Smooth muscle cell (in vitro differentiated cells): ENCODE measurements around the gene BTBD18. TPM values are rescaled to one million over a fixed set of nuclear protein-coding genes. Genes with fewer than 3 reads are reported as not detected.

Experiments used
- polyA plus RNA-seq: library from polyadenylated mRNA; unstranded; fragments of >200 nt; fragmentation: Nextera tagmentation; extraction: Ambion mirVana; gene quantifications from 2 replicates; pipeline ENCODE4 v1.2.1, GENCODE V29; 2016
- small RNA-seq: library from RNA; depleted of rRNA; stranded (forward); fragments of <200 nt; gene quantifications from one replicate; pipeline ENCODE3, GENCODE V24; 2014
- total RNA-seq: library from RNA; depleted of rRNA; stranded (reverse); fragments of >200 nt; gene quantifications from 2 replicates; pipeline ENCODE4 v1.2.3, GENCODE V29; 2014

Gene BTBD18
- total and polyA plus RNA-seq, 2 experiments from 2014 or later = 0.22 TPM; not detected in 1

Small RNAs within 50 kb of the gene (small RNA-seq; reads per million reads assigned to genes)
- 0.26 reads per million, percentile 2 among the genes with 10 or more reads in this experiment for gene AP001931.1
- gene TMX2-CTNND1 = not detected

Other genes with a start within 250 kb of the BTBD18 start
- gene SLC43A1, start 236.1 kb downstream of the BTBD18 start, total RNA-seq = 1.3 and 9.4 TPM in 2 replicates
- gene SLC43A1, start 236.1 kb downstream of the BTBD18 start, polyA plus RNA-seq = 7.3 and 7.4 TPM in 2 replicates
- 31.1 and 34.2 TPM in 2 replicates for gene TIMM10, start 221.1 kb downstream of the BTBD18 start, total RNA-seq
- gene TIMM10, start 221.1 kb downstream of the BTBD18 start, polyA plus RNA-seq = 108 and 110 TPM in 2 replicates
- gene SMTNL1, start 214.2 kb downstream of the BTBD18 start, total RNA-seq = not detected in 2 replicates
- gene SMTNL1, start 214.2 kb downstream of the BTBD18 start, polyA plus RNA-seq = not detected in 2 replicates
- 14.4 and 15.1 TPM in 2 replicates for gene UBE2L6, start 184.1 kb downstream of the BTBD18 start, total RNA-seq
- 28.2 and 28.8 TPM in 2 replicates for gene UBE2L6, start 184.1 kb downstream of the BTBD18 start, polyA plus RNA-seq
- 31.0 and 47.8 TPM in 2 replicates for gene SERPING1, start 154.1 kb downstream of the BTBD18 start, total RNA-seq
- 80.3 and 95.8 TPM in 2 replicates for gene SERPING1, start 154.1 kb downstream of the BTBD18 start, polyA plus RNA-seq
- gene YPEL4, start 101.9 kb downstream of the BTBD18 start, total RNA-seq = 0.18 and 2.5 TPM in 2 replicates
- 2.0 and 2.9 TPM in 2 replicates for gene YPEL4, start 101.9 kb downstream of the BTBD18 start, polyA plus RNA-seq
- 18.3 and 23.0 TPM in 2 replicates for gene CLP1, start 94.1 kb downstream of the BTBD18 start, total RNA-seq
- gene CLP1, start 94.1 kb downstream of the BTBD18 start, polyA plus RNA-seq = 18.0 and 19.7 TPM in 2 replicates
- 37.2 and 38.0 TPM in 2 replicates for gene ZDHHC5, start 83.7 kb downstream of the BTBD18 start, total RNA-seq
- 33.2 and 34.5 TPM in 2 replicates for gene ZDHHC5, start 83.7 kb downstream of the BTBD18 start, polyA plus RNA-seq
- 25.3 and 36.9 TPM in 2 replicates for gene MED19, start 39.6 kb downstream of the BTBD18 start, total RNA-seq
- 37.9 and 43.8 TPM in 2 replicates for gene MED19, start 39.6 kb downstream of the BTBD18 start, polyA plus RNA-seq
- gene TMX2, start 39.2 kb downstream of the BTBD18 start, total RNA-seq = 75.4 and 82.6 TPM in 2 replicates
- gene TMX2, start 39.2 kb downstream of the BTBD18 start, polyA plus RNA-seq = 86.6 and 87.0 TPM in 2 replicates
- 120 and 131 TPM in 2 replicates for gene SELENOH, start 10.3 kb downstream of the BTBD18 start, total RNA-seq
- 141 and 143 TPM in 2 replicates for gene SELENOH, start 10.3 kb downstream of the BTBD18 start, polyA plus RNA-seq
- gene CTNND1, start 10.0 kb upstream of the BTBD18 start, total RNA-seq = 135 and 156 TPM in 2 replicates
- 66.0 and 74.8 TPM in 2 replicates for gene CTNND1, start 10.0 kb upstream of the BTBD18 start, polyA plus RNA-seq